Measurements from ENCODE around the gene ZNF561.
"Not testable (repeated sequence)": the region's sequence is repeated elsewhere in the genome, so short reads cannot be mapped to it uniquely, and the experiment has no call there.

- not testable (repeated sequence) for TF ChIP-seq POLR2AphosphoS5 (IDR thresholded peaks at IDR 0.05; ENCODE audit: borderline replicate concordance, low read depth, low read length); EZH2 (IDR thresholded peaks at IDR 0.05); FOXP2 (optimal IDR thresholded peaks at IDR 0.05; ENCODE audit: control extremely low read depth, extremely low read length, insufficient read depth)
These were observed 32.1 kb upstream of the ZNF561 start for GRCh38 chr19:9653066-9653555.
